Endothelial cell of umbilical vein (primary cell): ENCODE data around the gene COL5A1. TPM values are rescaled to one million over a fixed set of nuclear protein-coding genes. Genes with fewer than 3 reads are reported as not detected.

Experiments
- BruUV-seq: library from RNA; stranded (reverse); fragments of 400-500 nt; replicated peaks from 2 replicates; lab custom pipeline; 2021; lab: Mats Ljungman, UMichigan
- CTCF ChIA-PET: fragments of 300-600, 350-600 bp; sonication (Branson Sonifier 250); formaldehyde crosslinking; loops from one replicate; lab custom pipeline; 2021; ENCODE audit warnings: antibody characterized with exemption, inconsistent platforms; lab: Charles Lee
- POLR2A ChIA-PET: fragments of 300-600, 350-600 bp; sonication (Branson Sonifier 250); formaldehyde crosslinking; loops from one replicate; lab custom pipeline; 2021; ENCODE audit warnings: antibody characterized with exemption, inconsistent platforms; lab: Charles Lee
- DNase-seq: peaks from one replicate; pipeline ENCODE4 v3.0.0-alpha.2; 2011; ENCODE audit warnings: low read depth, low spot score
- FAIRE-seq: peaks from 2 replicates; lab custom pipeline; 2011; peaks lifted over from hg19 to GRCh38; lab: Jason Lieb, UNC
- H2AFZ ChIP-seq: 2 replicates; pipeline ENCODE4 v1.6.0; 2012; ENCODE audit warnings: low read depth, low read length, control low read depth, inconsistent platforms
- H3K27ac ChIP-seq: 2 replicates; pipeline ENCODE4 v1.5.1; 2011; ENCODE audit warnings: low read depth, mild to moderate bottlenecking, control low read depth, low read length, moderate library complexity; ENCODE audit not compliant: insufficient read depth
- H3K27me3 ChIP-seq, 2 experiments: 2 replicates each; pipeline versions ENCODE4 v1.6.0 to v1.6.1; 2011; ENCODE audit warnings: low read length in 2 of 2, mixed read lengths in 1 of 2; ENCODE audit not compliant: control insufficient read depth in 2 of 2, insufficient read depth in 2 of 2
- H3K36me3 ChIP-seq, 2 experiments: 2 replicates in 1 of 2; 3 replicates in 1 of 2; pipeline ENCODE4 v1.5.1; 2011; ENCODE audit warnings: low read length in 2 of 2, mild to moderate bottlenecking in 1 of 2, moderate library complexity in 1 of 2; ENCODE audit not compliant: control insufficient read depth in 2 of 2, insufficient read depth in 2 of 2; ENCODE audit errors: extremely low read depth in 1 of 2
- H3K4me1 ChIP-seq: 3 replicates; pipeline ENCODE4 v1.5.1; 2011; ENCODE audit warnings: mild to moderate bottlenecking, low read length; ENCODE audit not compliant: control insufficient read depth, insufficient read depth; ENCODE audit errors: extremely low read depth
- H3K4me2 ChIP-seq: 2 replicates; pipeline ENCODE4 v1.6.1; 2011; ENCODE audit warnings: low read length, control low read depth, mixed read lengths; ENCODE audit not compliant: insufficient read depth
- H3K4me3 ChIP-seq, 3 experiments: fragments of 200-600 bp in 1 of 3; sonication (generic), shearing (Covaris generic) in 1 of 3; replicated peaks in 1 of 3; 2 replicates each; pipeline ENCODE4 v1.5.1; 2011 to 2016; ENCODE audit warnings: control low read depth in 3 of 3, low read length in 3 of 3, mild to moderate bottlenecking in 2 of 3, inconsistent platforms in 1 of 3, low read depth in 1 of 3, moderate library complexity in 1 of 3; ENCODE audit not compliant: insufficient read depth in 1 of 3
- H3K79me2 ChIP-seq: 2 replicates; pipeline ENCODE4 v1.6.0; 2012; ENCODE audit warnings: low read length, inconsistent platforms; ENCODE audit not compliant: control insufficient read depth, insufficient read depth
- H3K9ac ChIP-seq: replicated peaks from 2 replicates; pipeline ENCODE3; 2011; ENCODE audit warnings: low read length, control low read depth; ENCODE audit not compliant: insufficient read depth; ENCODE audit errors: extremely low read depth
- H3K9me1 ChIP-seq: replicated peaks from 3 replicates; pipeline ENCODE4 v1.6.0; 2011; ENCODE audit warnings: mild to moderate bottlenecking, low read length; ENCODE audit not compliant: control insufficient read depth, insufficient read depth; ENCODE audit errors: extremely low read depth
- H3K9me3 ChIP-seq: replicated peaks from 2 replicates; pipeline ENCODE4 v1.5.1; 2012; ENCODE audit warnings: low read length, inconsistent platforms; ENCODE audit not compliant: control insufficient read depth, insufficient read depth
- H4K20me1 ChIP-seq: replicated peaks from 2 replicates; pipeline ENCODE3; 2011; ENCODE audit warnings: mild to moderate bottlenecking, low read length; ENCODE audit not compliant: control insufficient read depth, insufficient read depth; ENCODE audit errors: extremely low read depth
- EZH2 ChIP-seq: IDR thresholded peaks from 2 replicates; pipeline ENCODE4 v1.6.1; 2012; ENCODE audit warnings: borderline replicate concordance, low read depth, mild to moderate bottlenecking, moderate library complexity, low read length, inconsistent platforms; ENCODE audit not compliant: severe bottlenecking
- FOS ChIP-seq: IDR thresholded peaks from 2 replicates; pipeline ENCODE4 v1.6.1; 2011; ENCODE audit warnings: mild to moderate bottlenecking, low read length, moderate library complexity, borderline replicate concordance; ENCODE audit not compliant: insufficient read depth
- GATA2 ChIP-seq: IDR thresholded peaks from 2 replicates; pipeline ENCODE4 v1.7.0; 2011; ENCODE audit warnings: low read depth, mild to moderate bottlenecking, moderate library complexity, mixed read lengths, low read length; ENCODE audit not compliant: insufficient read length, insufficient read depth
- JUN ChIP-seq: IDR thresholded peaks from 2 replicates; pipeline ENCODE4 v1.6.1; 2011; ENCODE audit warnings: borderline replicate concordance, low read depth; ENCODE audit not compliant: insufficient read length, insufficient read depth
- MAX ChIP-seq: IDR thresholded peaks from 2 replicates; pipeline ENCODE4 v1.6.1; 2011; ENCODE audit not compliant: insufficient read depth, insufficient read length
- MYC ChIP-seq: IDR thresholded peaks from one replicate; pipeline ENCODE4 v1.6.1; 2011; ENCODE audit warnings: mild to moderate bottlenecking, low read depth, low read length
- POLR2A ChIP-seq: IDR thresholded peaks from 2 replicates; pipeline ENCODE4 v1.6.1; 2012; ENCODE audit warnings: low read depth, mild to moderate bottlenecking, control low read depth, low read length
- POLR2AphosphoS5 ChIP-seq: IDR thresholded peaks from 2 replicates; pipeline ENCODE4 v1.6.1; 2012; ENCODE audit warnings: low read depth, mild to moderate bottlenecking, control low read depth, low read length, moderate library complexity; ENCODE audit not compliant: insufficient read depth
- dilution Hi-C: fragments of 300-500 bp; cut with MboI; formaldehyde crosslinking; loops from one replicate; pipeline ENCODE4 v1.15.0; 2019; ENCODE audit warnings: low sequenced_read_pairs; ENCODE audit not compliant: extremely low pct_ligation_motif_present
- intact Hi-C: fragments of 100-400 bp; cut with micrococcal nuclease; formaldehyde crosslinking; loops from one replicate; pipeline ENCODE4 v1.10.0; 2022
- polyA plus RNA-seq, 4 experiments: library from polyadenylated mRNA; depleted of rRNA in 3 of 4; stranded (reverse) in 3 of 4; unstranded in 1 of 4; fragments of >200 nt; gene quantifications; 2 replicates each; pipeline versions ENCODE4 v1.2.1 to v1.2.3, GENCODE V29; 2011 to 2012; ENCODE audit warnings: missing spikeins in 1 of 4
- total RNA-seq: library from RNA; stranded (reverse); gene quantifications from 2 replicates; pipeline ENCODE4 v1.2.3, GENCODE V29; 2021
- TF ChIP-seq, protein P1 (sequence below), 2 donors: IDR thresholded peaks; 1 replicate in 1 of 2; 2 replicates in 1 of 2; pipeline ENCODE4 v1.5.1; 2011; ENCODE audit warnings: low read length in 2 of 2, mild to moderate bottlenecking in 2 of 2, moderate library complexity in 2 of 2, control low read depth in 1 of 2, inconsistent platforms in 1 of 2, low read depth in 1 of 2; ENCODE audit not compliant: insufficient read depth in 1 of 2; ENCODE audit errors: extremely low read depth in 1 of 2

COL5A1 gene
- total and polyA plus RNA-seq, 2 donors (not counting 3 experiments of a cell fraction or from before 2014, with no cell fraction given), result 97.4 to 175 TPM

- Histone ChIP-seq H3K79me2 (no peaks in the 10 kb centered on the region), H3K9me3 (no peaks in the 10 kb centered on the region), H3K4me2 (no peak overlapping the region), H2AFZ (no peak overlapping the region), H4K20me1 (no peaks in the 10 kb centered on the region), H3K4me3 (no peak overlapping the region), H3K36me3 (no peaks in the 10 kb centered on the region), H3K4me1 (no peaks in the 10 kb centered on the region), H3K27me3 (no peaks in the 10 kb centered on the region), H3K9me1 (no peaks in the 10 kb centered on the region), H3K9ac (no peak overlapping the region), H3K27ac (no peak overlapping the region)
- ChIA-PET CTCF (no interaction called here), POLR2A (no interaction called here)
- no TSS peak for BruUV-seq
- intact Hi-C loops (no loop called here), dilution Hi-C loops (no loop called here)
- DNase-seq, result no peak
- TF ChIP-seq MYC (no peak), JUN (no peak), MAX (no peak), POLR2A (no peak), POLR2AphosphoS5 (no peak), EZH2 (no peak), FOS (no peak), GATA2 (no peak)
- TF ChIP-seq, protein P1, sequence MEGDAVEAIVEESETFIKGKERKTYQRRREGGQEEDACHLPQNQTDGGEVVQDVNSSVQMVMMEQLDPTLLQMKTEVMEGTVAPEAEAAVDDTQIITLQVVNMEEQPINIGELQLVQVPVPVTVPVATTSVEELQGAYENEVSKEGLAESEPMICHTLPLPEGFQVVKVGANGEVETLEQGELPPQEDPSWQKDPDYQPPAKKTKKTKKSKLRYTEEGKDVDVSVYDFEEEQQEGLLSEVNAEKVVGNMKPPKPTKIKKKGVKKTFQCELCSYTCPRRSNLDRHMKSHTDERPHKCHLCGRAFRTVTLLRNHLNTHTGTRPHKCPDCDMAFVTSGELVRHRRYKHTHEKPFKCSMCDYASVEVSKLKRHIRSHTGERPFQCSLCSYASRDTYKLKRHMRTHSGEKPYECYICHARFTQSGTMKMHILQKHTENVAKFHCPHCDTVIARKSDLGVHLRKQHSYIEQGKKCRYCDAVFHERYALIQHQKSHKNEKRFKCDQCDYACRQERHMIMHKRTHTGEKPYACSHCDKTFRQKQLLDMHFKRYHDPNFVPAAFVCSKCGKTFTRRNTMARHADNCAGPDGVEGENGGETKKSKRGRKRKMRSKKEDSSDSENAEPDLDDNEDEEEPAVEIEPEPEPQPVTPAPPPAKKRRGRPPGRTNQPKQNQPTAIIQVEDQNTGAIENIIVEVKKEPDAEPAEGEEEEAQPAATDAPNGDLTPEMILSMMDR (IDR thresholded peaks at IDR 0.05; ENCODE audit: extremely low read depth in 1 of 2, insufficient read depth in 1 of 2, low read depth in 1 of 2, low read length in 2 of 2), result no peak
- FAIRE-seq, result no peak
Observed at GRCh38 chr9:134633362-134634142, 8.1 kb upstream of the COL5A1 start.
